RWPE2 (cell line): ENCODE measurements around the gene GNAO1.

Experiments
- ATAC-seq: fragments of 200-7000 bp; cut with Tn5 transposase; 3 replicates; pipeline ENCODE4 v1.9.1; 2021; ENCODE audit warnings: low read depth
- DNase-seq: peaks from one replicate; pipeline ENCODE4 v3.0.0-alpha.2; 2020; ENCODE audit warnings: low spot score
- H3K27ac ChIP-seq: fragments of 450-650 bp; 2 replicates; pipeline ENCODE4 v1.5.1; 2017; ENCODE audit warnings: mild to moderate bottlenecking; ENCODE audit not compliant: poor library complexity, severe bottlenecking
- H3K27me3 ChIP-seq: fragments of 250-450 bp; sonication (Bioruptor Pico); 2 replicates; pipeline ENCODE4 v1.5.1; 2021; ENCODE audit warnings: mild to moderate bottlenecking, moderate library complexity; ENCODE audit not compliant: insufficient read depth, poor library complexity, severe bottlenecking
- H3K36me3 ChIP-seq: fragments of 250-450 bp; sonication (Bioruptor Pico); 2 replicates; pipeline ENCODE4 v1.5.1; 2020; ENCODE audit warnings: low read depth, mild to moderate bottlenecking, moderate library complexity
- H3K4me1 ChIP-seq: fragments of 250-450 bp; sonication (Bioruptor Pico); 2 replicates; pipeline ENCODE4 v1.5.1; 2021; ENCODE audit warnings: mild to moderate bottlenecking, moderate library complexity; ENCODE audit not compliant: insufficient read depth, poor library complexity, severe bottlenecking
- H3K4me3 ChIP-seq: fragments of 250-450 bp; sonication (Bioruptor Pico); 2 replicates; pipeline ENCODE4 v1.5.1; 2021; ENCODE audit warnings: mild to moderate bottlenecking, moderate library complexity; ENCODE audit not compliant: severe bottlenecking
- H3K9me3 ChIP-seq: fragments of 250-450 bp; sonication (Bioruptor Pico); 2 replicates; pipeline ENCODE4 v1.5.1; 2021; ENCODE audit warnings: mild to moderate bottlenecking, moderate library complexity; ENCODE audit not compliant: severe bottlenecking
- TF ChIP-seq, protein P1 (sequence below): fragments of 450-650 bp; IDR thresholded peaks from one replicate; pipeline ENCODE4 v1.5.1; 2017; ENCODE audit warnings: mild to moderate bottlenecking, moderate library complexity; ENCODE audit not compliant: poor library complexity, severe bottlenecking

Gene GNAO1

GRCh38 chr16:56295059-56295665 lies 103.9 kb downstream of the GNAO1 start:
- Histone ChIP-seq H3K4me3 (no peak overlapping the region), H3K9me3 (no peaks in the 10 kb centered on the region), H3K27ac (no peak overlapping the region), H3K4me1 (no peaks in the 10 kb centered on the region), H3K27me3 (peaks cover 2% of the 10 kb centered on the region), H3K36me3 (no peaks in the 10 kb centered on the region)
- DNase-seq (no peak), ATAC-seq (no peak)
- TF ChIP-seq, protein P1, sequence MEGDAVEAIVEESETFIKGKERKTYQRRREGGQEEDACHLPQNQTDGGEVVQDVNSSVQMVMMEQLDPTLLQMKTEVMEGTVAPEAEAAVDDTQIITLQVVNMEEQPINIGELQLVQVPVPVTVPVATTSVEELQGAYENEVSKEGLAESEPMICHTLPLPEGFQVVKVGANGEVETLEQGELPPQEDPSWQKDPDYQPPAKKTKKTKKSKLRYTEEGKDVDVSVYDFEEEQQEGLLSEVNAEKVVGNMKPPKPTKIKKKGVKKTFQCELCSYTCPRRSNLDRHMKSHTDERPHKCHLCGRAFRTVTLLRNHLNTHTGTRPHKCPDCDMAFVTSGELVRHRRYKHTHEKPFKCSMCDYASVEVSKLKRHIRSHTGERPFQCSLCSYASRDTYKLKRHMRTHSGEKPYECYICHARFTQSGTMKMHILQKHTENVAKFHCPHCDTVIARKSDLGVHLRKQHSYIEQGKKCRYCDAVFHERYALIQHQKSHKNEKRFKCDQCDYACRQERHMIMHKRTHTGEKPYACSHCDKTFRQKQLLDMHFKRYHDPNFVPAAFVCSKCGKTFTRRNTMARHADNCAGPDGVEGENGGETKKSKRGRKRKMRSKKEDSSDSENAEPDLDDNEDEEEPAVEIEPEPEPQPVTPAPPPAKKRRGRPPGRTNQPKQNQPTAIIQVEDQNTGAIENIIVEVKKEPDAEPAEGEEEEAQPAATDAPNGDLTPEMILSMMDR = no peak

GRCh38 chr16:56295739-56296527 lies 104.6 kb downstream of the GNAO1 start:
- DNase-seq (no peak), ATAC-seq (no peak)
- Histone ChIP-seq H3K4me3 (no peak overlapping the region), H3K36me3 (no peaks in the 10 kb centered on the region), H3K27ac (no peak overlapping the region), H3K27me3 (peaks cover 2% of the 10 kb centered on the region), H3K9me3 (no peaks in the 10 kb centered on the region), H3K4me1 (no peaks in the 10 kb centered on the region)
- TF ChIP-seq, protein P1 = no peak

DNA sequence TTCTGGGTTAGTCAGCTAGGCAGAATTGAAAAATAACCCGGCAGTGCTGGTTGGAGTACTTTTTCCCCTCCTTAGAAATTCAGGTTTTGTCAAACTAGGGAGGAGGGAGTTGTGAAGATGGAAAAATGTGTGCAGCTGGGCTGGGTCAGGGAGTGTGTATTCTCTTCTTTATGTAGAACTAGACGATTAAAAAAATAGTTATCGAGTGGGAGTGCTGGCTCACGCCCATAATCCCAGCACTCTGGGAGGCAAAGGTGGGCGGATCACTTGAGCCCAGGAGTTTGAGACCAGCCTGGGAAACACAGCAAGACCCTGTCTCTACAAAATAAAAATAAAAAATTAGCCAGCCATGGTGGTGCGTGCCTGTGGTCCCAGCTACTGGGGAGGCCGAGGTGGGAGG lies 106.4 kb downstream of the GNAO1 start:
- Histone ChIP-seq H3K27me3 (no peaks in the 10 kb centered on the region), H3K27ac (no peak overlapping the region), H3K9me3 (no peaks in the 10 kb centered on the region), H3K4me1 (no peaks in the 10 kb centered on the region), H3K36me3 (no peaks in the 10 kb centered on the region), H3K4me3 (no peak overlapping the region)
- DNase-seq (no peak), ATAC-seq (no peak)
- TF ChIP-seq, protein P1 = no peak

GRCh38 chr16:56298116-56298515 lies 106.8 kb downstream of the GNAO1 start:
- ATAC-seq = no peak
- no peak for DNase-seq
- TF ChIP-seq, protein P1 = no peak

More at GRCh38 chr16:56298116-56298515, 106.8 kb downstream of the GNAO1 start:
- H3K27ac ChIP-seq = no peak overlapping the region
- H3K9me3 ChIP-seq = no peaks in the 10 kb centered on the region
- no peaks in the 10 kb centered on the region for H3K36me3 ChIP-seq
- no peak overlapping the region for H3K4me3 ChIP-seq
- H3K4me1 ChIP-seq = no peaks in the 10 kb centered on the region
- no peaks in the 10 kb centered on the region for H3K27me3 ChIP-seq
